Fibroblast of the conjunctiva (primary cell): ENCODE results near the gene VAPA.

Experiments used
- DNase-seq: peaks from one replicate; pipeline ENCODE4 v3.0.0-alpha.2; 2010; ENCODE audit warnings: low read depth

VAPA gene

DNA sequence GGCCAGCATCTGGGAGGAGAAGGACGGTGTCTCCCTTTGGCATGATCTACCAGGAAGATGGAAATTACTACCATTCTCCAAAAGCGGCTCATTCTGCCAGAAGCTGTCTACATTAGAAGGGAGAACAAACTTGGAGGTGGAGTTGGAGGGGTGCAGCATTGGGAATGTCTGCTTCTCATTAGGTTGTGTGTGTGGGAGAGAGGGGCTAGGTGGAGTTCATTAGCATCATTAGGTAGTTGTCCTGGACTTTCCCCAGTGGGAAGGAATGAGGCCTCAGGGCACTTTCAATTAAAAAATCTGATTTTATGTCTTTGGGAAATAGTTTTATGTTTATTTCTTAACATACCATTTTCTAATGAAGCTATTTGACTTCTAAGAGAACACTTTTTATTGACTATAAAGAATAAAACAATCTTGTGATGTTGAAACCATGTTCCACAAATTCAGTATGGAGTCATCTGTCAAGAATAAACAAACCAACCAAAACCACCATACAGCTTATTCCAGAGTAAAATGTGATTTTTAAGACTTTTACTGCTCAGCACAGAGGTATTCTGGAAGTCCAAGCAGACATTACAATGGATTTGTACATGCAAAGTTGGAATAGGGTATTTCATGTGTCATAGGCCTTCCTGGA, 60.6 kb downstream of the VAPA start:
- no peak for DNase-seq

DNA sequence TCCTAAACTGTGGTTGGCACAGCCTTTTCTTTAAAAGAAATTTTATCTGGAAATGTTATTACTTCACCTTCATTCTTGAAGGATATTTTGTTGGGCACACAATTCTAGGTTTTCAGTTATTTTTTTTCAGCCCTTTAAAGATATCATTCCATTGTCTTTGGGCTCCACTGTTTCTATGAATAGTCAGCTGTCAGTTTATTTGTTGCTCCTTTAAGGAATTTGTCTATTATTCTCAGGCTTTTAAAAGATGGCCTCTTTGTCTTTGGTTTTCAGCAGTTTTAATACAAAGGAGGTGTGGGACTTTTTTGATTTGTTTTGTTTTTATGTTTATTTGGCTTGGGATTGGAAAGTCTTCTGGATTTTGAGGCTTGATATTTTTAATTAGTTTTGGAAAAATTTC, 61.8 kb downstream of the VAPA start:
- no peak for DNase-seq

DNA sequence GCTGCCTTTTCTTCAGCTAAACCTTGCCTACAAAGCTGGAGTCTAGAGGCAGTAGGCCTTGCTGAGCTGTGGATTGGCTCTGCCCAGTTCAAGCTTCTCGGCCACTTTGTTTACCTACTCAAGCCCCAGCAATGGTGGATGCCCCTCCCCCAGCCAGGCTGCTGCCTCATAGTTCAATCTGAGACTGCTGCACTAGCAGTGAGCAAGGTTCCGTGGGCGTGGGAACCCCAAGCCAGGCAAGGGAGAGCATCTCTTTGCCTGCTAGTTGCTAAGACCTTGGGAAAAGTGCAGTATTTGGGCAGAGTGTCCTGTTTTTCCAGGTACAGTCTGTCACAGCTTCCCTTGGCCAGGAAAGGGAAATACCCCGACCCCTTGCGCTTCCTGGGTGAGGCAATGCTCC, 68.9 kb downstream of the VAPA start:
- no peak for DNase-seq

DNA sequence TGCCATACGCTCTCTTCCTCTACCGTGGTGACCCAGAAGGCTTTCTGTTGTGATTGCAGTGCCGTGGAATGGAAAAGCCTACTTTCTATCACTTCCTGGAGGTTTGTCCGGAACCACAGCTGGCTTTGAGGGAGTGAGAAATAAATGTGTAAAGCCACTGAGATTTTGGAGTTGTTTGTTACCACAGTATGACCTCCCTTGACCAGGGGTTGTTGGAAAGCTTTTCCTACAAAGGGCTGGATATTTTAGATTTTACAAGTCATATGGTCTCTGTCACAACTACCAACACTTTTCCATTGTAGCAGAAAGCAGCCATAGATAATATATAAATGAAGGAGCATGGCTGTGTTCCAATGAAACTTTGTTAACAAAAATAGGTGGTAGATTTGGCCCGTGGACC, 70.3 kb downstream of the VAPA start:
- no peak for DNase-seq

DNA sequence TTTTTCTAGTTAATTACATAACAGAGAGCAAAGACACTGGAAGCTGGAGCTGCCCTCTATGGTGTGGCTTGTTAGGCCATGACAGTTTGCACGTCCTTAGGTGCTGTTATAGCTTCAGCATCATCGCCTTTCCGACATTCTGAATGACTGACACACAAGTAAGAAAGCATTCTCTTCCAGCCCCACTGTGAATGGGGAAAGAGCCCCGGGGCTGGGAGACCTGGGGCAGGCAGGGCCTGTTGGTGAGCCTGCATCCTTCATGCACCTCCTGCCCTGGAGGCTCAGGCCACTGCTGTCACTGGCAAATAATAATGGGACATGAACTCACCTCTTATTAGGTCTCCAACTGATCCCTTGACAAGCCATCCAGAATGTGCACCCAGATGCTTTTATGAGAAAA, 71.8 kb downstream of the VAPA start:
- no peak for DNase-seq

DNA sequence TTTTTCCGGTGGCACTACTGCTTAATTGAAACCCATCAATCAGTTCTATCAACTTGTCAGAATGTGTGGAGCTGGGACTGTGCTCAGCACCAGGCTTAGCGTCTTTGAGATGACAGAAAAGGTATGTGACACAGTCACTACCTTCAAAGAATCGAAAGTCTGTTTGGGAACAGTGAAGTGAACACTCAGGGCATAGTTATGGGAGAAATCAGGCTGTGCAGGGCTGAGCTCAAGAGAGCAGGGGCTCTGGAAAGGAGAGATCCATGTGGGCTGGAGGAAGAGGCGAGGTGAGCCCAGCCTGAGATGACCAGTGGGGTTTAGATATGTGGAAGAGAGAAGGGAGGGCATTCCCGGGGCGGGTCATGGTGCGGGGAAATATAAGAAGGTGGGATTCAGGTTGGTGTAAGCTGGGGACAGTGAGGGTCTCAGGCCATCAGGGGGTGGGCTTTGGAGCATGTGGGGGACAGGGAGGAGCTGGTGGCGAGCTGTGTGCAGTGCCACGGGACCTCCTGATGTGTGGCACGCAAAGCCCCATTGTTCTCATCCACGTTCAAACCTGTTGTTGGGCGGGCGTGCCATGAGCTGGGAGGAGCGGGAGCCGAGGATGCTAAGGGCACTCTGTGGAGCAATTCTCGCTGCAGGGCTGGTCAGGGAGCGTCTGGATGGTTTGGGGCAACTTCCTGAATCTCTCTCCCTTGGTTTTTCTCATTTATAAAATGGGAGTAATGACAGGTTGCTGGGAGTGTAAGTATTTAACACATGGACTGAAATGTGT, 72.5 kb downstream of the VAPA start:
- DNase-seq, result no peak

DNA sequence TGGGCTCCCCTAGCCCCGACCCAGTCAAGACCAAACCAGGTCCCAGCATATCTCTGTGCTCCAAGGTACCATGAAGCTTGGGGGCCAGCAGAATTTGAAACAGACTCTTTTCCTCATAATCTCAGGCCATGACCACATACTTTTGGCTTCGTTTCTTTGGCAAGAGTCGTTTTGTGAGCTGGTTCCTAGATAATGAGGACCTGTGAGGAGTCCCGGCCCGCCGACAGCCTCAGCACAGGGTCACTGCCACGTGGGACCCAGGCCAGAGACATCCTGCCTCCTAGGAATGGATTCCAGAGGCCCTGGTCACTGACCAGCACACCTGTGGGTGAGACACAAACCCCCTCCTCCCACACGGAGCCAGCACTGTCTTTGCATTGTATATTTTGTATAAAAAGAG, 73.5 kb downstream of the VAPA start:
- no peak for DNase-seq

DNA sequence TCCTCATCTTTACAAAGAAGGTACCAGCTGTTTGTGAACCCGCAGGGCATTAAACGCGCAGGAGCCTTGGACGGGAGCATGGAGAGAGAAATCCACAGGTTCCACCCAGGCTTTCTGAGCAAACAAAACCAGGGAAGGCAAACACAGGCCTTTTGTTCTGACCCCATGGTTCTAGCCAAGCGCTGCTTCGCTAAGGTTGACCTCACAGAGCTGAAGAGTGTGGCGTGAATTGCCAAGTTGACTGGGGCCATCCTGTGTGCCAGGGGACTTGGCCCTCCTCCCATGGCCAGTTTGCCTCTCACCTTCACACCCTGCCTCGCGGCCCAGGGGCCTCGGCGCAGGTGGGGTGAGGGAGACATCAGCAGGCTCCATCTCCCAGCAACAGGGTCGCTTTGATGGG, 74.1 kb downstream of the VAPA start:
- no peak for DNase-seq

DNA sequence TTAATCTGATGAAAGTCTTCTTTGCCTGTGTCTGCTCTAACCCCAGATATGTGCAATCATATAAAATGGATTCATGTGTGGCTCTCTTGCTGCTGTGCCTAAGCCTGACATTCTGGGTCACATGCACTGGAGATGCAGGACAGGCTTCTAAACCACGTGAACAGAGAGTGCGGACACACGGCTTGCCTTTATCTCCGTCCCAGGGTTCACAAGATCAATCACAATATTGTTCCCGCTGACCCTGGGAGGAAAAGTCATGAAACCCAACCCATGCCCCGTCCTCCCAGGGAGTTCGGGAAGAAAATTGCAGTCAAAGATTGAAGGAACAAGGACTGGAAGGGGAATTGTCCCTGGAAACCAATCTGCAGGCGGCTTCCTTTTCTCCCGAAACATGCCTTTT, 74.8 kb downstream of the VAPA start:
- no peak for DNase-seq

DNA sequence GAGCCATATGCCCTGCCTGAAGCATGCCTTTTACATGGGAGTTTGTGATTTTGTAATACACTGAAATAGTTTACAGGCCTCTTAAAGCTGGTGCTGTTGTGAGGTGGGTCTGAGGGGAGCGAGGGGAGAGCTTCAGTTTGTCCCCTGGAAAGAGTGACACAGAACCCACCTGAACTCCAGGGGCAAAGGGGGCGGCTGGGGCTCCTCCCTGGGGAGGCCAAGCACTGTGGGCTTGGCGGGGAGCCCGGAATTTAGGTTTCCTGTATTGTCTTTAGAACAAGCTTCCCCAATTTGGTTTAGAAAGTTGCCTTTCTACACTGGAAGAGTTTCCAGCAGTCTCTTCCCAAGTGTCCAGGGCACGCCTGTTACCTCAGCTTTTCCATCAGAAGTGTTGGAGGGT, 75.7 kb downstream of the VAPA start:
- no peak for DNase-seq

DNA sequence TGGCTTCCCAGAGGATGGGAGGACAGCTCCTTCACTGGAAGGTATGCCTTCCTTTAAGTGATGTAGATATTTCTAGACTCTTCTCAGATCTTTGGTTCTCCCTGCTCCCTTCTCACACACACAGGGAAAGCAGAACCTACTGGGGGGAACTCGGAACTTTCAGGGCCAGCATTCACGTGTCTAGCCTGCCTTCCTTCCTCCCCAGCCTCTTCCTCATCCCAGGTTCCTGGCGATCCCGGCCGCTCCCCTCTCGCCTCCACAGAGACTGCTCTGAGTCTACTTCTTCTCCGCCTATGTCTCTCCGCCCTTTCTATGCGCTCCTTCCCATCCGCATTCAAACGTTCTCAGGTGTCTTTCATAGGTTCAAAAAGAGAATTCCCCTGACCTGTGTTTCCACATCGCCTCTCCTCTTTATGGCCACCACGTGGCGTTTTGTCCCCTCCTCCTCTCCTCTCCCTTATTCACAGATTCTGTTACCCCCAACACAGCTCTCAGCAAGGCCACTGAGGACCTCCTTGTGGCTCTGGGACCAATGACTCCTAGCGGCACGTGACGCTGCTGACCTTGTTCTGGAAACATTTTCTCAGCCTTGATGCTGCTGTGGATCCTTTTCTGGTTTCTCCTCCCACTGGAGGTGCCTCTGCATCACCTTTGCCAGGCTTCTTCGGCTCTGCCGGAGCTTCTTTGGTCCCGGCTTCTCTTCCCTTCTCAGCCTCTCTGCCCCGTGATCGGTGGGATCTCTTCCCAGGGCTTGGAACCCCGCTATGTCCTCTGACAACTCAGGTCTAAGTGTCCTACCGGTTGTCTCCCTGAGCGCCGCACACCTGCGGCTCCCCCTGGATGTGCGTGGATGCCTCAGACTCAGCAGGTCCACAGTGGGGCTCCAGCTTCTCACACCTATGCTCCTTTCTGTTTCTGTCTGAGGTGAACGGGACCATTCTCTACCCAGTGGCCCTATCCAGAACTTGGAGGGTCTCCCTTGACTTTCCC, 77.5 kb downstream of the VAPA start:
- DNase-seq, result no peak

DNA sequence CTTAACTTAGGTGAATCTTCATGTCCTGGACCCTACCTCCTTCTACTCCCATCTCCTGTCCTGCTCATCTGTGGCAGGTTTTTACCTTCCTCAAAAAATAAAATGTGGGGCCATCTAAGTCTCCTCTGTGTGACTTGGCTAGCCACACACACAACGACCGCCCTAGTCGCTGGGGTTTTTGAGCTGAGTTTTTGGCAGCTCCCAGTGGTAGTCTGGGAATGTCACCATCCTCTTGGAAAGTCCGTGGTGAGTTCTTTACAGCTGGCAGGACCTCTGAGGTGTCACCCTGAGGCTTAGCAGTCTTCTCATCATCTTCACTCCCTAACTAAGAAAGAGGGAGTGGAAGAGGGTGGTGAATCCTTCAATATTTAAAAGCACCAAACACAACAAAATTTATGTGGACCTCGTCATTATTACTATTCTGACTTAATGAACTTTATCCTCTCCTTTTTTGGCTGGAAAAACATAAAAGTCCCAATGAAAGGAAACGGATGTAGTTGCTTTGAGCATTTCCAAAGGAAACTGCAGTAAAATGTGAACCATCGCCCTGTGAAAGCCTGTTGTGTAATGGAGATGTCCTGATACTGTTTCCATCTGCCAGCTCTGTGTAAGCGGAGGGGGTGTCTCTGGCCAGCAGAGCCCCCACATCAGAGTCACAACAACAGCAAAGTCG, 78.6 kb downstream of the VAPA start:
- no peak for DNase-seq

DNA sequence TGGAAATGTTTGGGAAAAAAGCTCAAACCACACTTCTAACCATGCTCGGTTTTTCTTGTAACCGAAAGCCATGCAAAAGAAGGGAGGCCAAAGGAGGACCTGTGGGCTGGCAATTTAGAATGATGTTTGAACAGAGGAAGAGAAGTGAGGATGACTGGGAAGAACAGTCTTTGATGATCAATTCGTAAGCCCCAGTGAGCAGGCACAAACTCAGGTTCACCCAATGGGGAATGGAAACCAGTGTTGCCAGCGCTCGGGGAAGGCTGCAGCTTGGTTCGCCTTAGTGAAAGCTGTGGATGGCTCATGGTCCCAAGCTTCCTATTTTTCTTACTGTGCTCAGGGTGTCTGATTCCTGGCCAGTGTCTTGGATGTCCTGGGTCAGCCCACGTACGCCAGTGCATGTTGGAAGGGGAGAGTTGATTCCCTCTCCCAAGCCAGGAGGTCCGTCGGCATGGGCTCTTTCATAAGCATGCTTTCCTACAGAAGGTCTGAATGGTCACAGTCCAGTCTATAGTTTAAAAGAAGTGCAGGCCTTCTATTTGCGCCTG, 79.2 kb downstream of the VAPA start:
- no peak for DNase-seq

DNA sequence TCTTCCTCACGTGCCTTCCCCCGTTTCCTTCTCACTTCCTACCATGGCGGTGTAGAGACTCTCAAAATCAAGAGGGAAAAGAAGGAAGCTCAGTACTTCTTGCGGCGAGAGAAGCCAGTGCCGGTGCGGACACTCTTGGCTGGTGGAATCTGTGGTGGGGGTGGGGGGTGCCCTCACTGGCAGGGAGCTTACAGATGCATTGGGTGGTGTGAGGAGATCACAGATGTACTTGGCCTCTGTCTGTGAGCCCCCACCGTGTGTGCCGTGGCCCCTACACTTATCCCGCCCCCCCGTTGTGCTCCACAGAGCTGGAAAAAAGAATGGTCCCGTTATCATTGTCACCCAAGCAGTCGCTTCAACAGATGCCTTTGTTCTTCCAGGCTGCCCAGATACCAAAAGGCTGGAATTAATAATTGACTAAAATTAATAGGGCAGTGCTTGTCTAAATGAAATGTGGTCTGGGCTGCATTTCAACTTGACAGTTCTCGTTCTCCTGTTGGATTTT, 79.8 kb downstream of the VAPA start:
- DNase-seq, result no peak

DNA sequence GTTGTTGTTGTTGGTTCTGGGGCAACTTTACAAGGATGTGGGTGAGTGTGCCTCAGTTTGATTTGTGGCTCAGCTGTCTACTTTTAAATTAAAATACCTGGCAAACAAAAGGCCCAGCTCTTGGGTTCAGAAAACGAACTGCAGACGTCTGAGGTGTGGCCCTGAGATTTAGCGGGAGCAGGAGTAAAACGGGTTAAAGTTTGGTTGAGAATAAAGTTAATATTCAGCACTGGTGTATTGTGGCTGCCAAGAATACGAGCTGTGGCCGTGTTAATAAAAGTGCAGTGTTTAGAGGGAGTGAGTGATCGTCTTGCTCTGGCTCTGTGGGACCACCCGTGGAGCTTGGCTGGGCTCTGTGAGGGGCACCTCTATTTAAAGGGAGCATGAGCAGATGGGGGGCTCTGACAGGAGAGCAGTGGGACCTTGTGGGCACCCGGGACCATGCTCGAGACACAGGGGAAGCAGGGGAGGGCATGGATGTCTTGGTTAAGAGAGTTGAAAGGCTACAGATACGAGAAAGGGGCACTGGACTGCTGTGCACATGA, 80.3 kb downstream of the VAPA start:
- DNase-seq, result no peak

DNA sequence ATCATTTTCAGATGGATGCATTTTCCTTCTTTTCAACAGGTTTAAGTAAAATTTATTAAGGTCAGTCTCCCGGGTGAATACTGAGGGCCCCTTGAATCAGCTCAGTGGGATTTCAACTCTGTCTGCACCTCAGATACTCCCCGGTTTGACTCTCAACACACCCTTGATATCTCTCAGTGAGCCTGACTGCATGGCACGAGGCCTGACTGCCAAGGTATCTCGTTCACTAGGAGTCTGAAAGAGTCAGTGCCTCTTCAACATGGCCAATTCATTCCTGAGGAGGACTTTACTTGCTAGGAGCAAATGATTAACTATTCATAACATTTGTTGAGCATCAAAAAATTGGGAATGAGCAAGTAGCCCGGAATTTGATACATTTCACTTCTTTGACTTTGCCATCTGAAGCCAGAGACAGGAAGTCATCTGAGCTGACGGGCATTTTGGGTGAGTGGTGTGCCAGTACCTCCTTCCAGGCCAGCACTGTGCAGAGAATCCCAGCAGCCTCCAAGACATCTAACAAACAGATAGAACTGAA, 81.0 kb downstream of the VAPA start:
- no peak for DNase-seq

DNA sequence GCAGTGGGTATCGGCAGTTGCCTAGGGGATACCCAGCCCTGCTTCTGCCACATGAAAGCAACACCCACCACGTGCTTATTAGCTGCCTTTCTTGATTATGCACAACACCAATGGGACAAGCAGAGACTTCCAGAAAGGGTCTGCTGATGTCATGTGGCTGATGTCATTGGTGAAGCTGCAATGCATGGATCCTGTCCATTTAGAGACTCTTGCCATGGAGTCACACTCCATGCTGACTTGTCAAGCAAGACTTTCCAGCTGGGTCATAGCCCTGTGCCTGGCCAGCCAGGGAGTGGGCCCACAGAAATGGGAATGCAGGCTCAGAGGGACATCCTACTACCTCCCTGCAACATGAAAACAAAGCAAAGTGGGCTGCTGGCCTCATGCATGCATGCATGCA, 81.8 kb downstream of the VAPA start:
- no peak for DNase-seq

DNA sequence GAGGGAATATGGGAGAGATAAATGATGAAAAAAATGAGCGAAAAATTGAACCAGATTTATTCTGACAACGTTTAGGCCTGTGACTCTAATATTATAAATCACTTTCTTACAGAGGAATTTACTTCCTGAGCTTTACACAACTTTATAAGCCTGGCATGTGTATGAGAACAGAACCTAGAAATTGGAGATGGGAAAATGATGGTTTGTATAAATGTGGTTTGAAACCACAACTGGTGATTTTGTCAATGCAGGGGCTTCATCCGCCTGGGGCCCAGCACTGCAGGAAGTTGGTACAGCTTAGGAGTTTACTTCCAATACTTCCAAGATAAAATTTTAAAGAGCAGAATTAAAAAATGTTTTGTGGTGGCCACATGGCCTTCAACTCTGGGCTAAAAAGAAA, 82.3 kb downstream of the VAPA start:
- DNase-seq, result no peak

DNA sequence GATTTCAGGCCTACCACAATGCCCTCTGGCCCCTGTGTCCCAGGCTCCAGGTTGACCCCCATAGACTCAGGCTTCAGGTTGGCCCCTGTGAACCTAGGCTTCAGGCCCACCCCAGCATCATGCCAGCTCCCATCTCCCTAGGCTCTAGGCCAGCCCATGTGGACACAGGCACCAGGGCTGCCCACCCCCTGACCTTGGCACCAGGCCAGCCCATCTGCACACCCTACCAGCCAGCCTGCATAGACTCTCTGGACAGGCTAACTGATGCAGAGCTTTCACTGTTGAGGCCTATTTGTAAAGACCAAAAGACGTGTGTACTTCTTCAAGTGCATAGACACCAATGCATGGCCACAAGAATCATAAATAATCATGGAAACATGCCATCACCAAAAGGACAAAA, 83.9 kb downstream of the VAPA start:
- DNase-seq, result no peak

DNA sequence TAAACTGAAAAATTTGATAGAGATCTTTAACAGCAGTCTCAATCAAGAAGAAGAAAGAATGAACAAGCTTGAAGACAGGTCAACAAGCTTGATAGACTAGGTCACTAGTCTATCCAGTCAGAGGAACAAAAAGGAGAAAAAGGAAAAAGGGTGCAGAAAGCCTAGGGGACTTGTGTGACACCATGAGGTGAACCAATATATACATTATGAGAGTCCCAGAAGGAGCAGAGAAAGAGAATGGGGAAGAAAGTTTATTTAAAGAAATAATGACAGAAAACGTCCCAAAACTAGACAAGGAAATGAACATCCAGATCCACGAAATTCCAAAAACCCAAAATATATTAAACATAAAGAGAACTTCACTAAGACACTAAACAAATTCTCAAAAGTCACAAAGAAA, 84.5 kb downstream of the VAPA start:
- no peak for DNase-seq

DNA sequence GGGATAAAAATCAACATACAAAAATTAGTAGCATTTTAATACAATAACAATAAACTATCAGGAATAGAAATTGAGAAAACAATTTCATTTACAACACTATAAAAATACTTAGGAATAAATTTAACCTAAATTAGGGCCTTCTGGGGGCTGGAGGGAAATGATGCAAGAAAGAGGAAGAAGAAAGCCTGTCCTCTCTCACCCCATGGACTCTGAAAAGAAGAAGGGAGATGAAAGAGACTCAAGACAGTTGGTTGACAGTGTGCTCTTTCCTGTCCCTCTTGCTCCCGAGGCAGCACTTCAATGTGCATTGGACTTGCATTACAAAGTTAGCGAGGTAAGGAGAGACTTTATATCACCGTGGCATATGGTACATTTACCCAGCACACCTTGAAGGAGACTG, 88.5 kb downstream of the VAPA start:
- no peak for DNase-seq
